Fibroblast of skin of back (primary cell): ENCODE measurements around the gene ZNF318.
"Not testable (repeated sequence)": the region's sequence is repeated elsewhere in the genome, so short reads cannot be mapped to it uniquely, and the experiment has no call there.

Source experiments
- DNase-seq: peaks from one replicate; pipeline ENCODE4 v3.0.0-alpha.2; 2013

Gene ZNF318

DNA sequence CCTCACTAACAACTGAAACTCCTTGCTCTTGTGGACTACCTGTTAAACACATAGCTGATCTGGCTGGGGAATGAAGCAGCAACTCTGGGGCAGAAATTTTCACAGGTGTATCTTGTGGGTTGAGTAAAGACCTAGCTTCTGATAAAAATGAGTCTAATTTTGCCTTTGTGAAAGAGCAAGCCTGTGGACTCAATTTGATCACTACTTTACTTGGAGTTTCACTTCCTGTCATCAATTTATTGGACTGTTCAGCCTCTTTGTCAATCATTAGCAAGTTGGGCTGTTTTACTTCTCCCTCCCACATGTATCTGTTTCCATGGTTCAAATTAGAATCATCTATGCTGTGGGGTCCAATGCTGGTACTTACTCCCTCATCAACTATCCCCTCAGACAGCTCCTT lies 31.2 kb downstream of the ZNF318 start:
- no peak for DNase-seq

DNA sequence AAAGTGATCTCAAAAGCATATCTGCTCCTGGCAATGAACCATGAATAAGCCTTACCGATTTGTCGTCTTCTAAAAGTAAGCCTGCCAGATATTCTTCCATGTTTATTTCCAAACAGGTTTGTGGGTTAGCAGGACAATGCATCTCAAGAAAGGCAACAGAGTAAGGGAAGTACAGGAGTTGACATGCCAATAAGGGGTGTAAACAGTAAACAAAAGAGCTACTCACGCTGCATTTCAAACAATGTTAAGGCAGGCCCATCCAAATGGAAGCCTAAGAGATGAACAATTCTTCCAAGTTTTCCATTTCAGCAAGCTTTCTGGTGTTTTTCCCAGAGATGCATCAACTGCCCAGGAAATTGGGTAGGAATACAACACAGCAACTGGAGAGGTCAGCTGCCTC lies 33.1 kb downstream of the ZNF318 start:
- no peak for DNase-seq

DNA sequence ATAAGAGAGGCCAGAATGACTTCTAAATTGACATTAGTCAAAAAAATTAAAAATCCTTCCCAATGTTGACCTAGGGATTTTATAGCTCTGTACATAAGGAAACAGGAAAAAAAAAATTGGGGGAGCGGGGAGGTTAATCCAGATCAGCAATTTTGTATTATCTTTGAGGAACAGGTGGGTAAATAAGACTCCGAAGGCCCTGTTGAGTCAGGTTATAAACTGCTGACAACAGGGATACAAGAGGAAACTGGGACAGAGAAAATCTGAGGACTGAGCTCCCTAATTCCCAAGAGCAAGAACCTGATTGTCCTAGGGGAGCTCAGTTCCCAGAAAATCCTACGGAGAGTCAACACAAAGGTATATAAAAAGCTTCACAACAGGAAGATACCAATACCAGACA lies 34.0 kb downstream of the ZNF318 start:
- no peak for DNase-seq

DNA sequence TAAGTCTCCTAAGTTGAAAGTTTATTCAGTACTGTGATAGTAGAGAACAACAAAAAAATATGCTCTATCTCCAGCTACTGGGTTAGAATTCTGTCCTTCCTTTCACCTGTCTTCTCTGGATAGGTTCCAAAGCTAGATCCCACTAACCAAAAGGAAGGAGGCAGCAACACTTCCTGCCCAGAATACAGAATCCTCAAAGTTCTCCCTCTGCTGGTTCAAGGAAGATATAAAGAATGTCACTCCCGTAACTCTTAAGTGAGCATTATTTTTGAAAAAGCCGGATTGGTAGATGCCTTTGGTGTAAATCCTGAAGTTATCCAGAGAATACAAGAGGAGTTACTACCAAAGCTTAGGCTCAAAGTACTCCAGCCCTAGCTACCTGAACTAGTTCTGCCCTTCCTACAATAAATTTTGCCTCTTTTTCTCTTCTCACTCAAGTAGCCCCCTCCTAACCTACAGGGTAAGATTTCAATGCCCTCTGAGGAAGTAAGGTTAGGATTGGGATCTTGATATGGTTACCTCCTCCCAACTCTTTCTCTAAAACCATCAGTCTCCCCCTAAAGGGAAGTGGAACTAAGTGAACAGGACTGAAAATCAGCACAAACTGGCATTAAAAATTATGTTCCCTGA lies 34.9 kb downstream of the ZNF318 start:
- DNase-seq, result peak; percentile 71

DNA sequence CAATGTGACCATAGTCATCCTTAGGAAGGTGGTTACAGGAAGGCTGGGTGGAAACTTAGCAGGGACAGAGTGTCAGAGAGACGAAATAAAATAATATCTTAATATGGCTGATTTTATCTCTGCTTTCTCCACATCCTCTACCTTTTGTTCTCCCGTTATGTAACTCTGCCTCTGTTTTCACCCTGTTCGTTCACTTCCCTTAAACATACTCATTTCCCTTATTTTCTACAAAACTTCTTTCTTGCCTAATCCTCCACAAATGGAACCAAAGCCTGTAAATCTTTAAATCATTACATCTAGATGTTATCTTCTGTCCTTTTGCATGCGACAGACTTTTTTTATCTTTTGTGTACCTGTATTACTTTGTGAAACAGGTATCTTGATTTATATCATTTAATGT lies 37.6 kb downstream of the ZNF318 start:
- no peak for DNase-seq

DNA sequence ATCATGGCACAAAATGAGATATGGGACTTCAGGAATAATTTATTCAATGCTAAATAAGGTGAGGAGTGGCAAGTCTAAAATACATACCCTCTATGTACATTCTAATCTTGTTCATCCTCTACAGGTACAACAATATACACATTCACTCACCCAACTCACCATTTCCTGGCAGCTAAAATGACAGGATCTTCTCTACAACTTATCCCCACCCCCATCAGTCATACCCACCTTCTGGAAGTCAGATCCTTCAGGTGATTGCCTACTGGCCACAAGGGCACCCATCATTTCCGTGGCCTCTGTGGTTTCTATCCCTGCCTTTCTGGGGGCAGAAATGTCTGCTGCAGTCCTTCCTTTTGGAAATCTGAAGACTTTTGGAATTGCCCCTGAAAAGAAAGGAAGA lies 38.0 kb downstream of the ZNF318 start:
- no peak for DNase-seq

DNA sequence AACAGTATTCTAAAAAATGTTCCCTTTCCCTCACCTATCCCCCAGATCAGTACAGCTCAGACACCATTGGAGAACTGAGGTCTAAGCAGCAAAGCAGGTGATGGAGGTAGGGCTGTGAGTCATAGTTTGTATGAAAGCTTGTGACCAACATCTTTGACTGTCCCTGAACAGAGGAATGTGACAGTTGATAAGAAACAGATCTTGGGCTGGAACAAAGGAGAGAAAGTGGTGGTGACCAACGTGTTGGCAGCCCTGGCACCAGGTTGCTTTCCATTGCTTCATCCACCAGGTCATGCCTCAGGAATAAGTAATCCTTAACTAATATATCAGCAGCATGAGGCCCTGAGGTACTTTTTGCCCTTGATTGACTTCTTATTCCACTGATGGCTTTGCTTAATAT lies 40.9 kb downstream of the ZNF318 start:
- DNase-seq, result no peak

DNA sequence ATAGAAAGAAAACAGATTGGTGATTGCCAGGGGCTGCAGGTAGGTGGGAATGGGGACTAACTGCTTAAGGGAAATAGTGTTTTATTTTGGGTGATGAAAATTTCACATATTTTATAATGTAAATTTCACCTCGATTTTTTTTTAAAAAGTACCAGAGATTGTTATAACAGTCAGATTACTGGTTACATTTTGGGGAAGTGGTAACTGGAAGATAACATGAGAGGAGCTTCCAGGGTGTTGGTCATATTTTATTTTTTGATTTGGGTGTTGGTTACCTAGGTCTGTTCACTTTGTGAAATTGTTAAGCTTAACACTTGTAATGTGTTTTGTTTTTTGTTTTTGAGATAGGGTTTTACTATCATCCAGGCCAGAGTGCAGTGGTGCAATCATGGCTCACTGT lies 43.6 kb downstream of the ZNF318 start:
- DNase-seq, result no peak

DNA sequence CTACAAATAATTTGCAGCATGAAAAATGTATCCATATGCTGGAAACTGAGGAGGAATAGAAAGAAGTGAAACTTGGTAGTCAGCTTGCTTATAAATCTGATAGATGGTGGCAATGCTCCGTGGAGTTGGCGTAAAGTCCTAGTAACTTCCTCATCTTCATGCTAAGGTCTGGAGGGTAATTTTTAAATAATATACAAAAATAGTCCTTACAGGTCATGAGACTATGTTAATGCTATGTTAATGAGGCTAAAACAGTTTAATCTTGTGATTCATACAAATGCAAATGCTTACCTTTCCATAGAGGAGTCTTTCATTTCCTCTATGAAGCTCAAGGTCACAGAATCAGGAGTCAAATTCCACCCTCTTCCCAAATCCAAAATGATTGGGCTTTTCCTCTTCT lies 51.4 kb downstream of the ZNF318 start:
- DNase-seq, result no peak

DNA sequence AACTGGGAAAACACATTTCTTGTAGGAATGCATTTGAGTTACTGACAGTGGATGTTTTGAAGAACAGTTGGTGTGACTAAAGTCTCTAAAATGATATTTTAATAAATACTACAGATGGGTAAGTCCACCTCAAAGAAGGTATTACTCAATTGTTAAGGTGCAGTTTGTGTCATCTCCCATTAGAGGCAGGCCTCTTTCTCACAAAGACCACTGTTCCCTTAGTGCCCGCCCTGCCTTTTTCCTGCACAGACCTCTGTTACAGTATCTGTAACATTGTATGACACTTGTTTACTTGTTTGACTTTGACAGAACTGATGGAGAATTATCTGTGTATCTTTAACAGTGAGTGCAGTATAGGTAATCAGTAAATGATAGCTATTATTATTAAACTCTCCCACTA lies 55.6 kb downstream of the ZNF318 start:
- no peak for DNase-seq

DNA sequence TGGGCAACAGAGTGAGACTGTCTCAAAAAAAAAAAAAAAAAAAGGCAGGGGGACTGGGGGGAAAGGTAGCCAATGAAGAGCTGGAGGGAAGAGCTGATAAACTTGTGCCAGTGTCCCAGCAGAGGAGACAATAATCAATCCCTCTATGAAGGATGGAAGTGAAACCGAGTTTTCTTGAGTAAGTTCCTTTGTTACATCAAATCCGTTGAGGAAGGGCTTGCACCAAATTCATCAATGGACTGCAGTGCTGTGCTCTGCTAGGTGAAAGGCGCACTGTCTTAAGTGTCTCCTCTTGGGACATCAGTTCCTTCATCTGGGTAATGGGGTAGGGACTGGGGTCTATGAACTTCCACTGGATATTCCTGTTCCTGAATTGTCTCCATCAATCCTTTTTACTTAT lies 57.8 kb downstream of the ZNF318 start:
- DNase-seq, result no peak

DNA sequence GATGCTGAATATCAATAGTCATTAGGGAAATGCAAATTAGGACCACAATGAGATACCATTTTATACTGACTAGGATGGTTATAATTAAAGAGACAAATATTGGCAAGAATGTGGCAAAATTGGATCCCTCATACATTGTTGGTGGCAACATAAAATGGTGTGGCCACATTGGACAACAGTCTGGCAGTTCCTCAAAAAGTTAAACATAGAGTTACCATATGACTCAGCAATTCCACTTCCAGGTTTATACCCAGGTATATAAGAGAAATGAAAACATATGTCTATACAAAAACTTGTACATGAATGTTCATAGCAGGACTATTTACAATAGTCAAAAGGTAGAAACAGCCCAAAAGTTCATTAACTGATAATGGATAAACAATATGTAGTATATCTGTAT lies 58.8 kb downstream of the ZNF318 start:
- no peak for DNase-seq

DNA sequence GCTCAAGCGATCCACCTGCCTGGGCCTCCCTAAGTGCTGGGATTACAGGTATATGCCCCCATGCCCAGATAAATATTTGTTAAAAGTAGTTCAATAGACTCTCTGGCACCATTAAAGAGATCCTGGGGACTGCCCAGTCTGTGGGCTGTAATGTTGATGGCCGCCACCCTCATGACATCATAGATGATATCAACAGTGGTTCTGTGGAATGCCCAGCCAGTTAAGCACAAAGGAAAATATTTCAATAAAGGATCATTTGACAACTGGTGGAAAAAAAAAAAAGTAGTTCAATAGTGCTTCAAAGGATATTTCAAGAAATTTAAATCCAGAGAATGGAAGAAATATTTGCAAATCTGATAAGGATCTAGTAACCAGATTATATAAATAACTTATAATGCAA lies 59.3 kb downstream of the ZNF318 start:
- peak; percentile 5 for DNase-seq

DNA sequence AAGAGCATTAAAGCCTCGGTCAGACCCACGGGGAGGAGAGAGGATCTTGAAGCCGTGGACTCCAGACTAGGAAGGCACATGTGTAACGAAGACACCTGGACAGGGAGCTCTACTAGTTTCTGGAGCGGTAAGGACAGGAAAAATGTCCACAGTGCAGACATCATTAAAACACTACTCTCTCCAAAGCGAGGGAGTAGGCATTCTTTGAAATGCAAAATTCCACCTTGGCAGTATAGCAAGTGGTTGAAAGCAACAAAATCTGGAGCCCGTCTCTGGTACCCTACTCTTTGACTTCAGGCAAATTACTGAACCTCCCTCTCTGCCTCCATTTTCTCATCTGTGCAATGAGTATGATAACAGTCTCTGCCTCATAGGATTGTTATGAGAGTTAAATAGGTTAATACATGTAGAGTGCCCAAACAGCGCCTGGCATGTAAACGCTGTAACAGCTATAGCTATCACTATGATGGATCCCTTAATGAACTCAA lies 60.4 kb downstream of the ZNF318 start:
- no peak for DNase-seq

DNA sequence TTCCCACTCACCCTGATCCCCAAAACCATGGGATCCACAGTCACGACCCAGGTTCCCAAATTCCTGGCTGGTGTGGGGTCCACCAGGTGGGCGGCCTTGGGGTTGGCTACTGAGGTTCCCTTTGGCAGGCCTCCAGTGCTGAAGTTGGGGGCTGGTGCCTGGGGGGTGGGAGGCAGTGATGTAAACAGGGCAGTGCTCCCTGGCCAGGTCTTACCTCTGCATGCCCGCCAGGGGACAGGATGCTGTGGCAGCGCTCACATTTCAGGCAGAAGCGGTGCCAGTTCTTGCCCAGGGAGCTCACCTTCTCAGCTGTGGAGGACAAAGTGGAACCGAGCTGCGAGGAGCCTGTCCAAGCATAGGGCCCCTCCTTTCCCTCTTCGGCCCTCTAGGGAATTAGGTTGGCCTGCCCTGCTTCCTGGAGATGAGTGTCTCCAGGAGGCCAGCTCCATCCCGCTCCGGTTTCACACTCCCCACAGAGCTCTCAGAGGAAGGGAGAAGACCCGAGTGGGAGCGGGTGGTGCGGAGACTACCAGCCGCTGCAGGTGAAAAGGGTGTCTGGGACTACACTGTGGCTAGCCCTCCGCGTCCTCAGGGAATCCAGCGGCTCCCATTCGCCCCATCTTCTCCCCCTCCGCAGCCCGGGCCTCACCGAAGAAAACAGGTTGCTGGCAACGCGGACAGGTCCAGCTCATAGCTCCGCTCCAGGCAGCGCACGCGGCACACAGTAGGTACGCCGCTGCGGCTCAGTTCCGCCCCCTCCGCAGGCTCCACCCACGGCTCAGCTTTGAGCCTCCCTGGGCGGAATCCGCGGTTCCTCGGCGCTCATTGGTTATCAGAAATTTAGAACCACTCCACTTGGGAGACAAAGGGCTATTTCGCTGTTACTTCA lies 61.1 kb downstream of the ZNF318 start, which contains the start of gene CRIP3:
Gene CRIP3 (minus strand): TSS at position 726 of the 889 bp plus-strand sequence. CDS start 34 bp downstream, at position 692.
- peak; percentile 70 for DNase-seq

DNA sequence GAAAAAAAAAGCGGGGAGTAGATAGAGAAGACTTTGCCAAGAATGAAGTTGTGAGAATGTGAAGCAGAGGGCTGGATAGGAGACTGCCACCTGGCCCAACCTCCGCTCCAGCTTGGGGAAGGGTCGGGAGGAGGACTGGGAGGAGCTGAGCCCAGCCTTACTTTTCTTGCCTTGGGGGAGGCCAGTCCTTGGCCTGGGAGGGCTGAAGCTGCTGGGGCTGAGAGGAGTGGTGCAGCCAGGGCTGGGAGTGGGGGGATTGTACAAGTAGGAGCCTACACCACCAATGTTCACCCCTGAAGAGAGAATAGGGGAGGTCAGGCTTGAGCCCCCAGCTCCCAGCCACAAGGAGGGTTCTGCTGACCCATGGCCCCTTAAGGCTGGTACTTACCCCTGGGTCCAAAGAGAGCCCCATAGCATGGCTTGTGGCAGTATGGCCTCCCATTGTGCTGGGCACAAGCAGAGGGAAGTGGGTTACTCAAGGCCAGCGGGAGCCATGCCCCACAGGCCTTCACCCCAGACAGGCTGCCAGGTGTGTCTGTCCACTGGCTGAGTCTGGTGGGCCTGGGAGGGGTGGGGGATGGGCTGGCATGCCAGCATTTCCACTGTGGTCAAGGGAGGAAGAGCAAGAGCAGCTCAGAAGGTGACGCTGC lies 61.9 kb downstream of the ZNF318 start:
- no peak for DNase-seq

DNA sequence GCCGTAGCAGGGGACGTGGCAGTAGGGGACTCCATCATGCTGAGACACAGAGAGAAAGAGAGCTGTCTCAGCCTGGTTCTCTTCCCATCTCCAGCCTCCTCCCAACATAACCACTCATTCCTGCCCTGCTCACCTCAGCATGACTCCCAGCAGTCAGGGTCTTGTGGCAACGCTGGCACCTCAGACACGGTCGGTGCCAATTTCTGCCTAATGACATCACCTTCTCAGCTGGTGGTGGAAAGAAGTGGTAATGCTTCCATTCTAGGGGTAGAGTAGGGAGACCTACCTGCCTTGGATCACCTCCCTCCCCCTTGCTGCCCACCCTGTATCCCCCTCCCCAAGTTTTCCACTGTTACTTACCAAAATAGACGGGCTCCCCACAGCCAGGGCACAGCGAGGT lies 63.4 kb downstream of the ZNF318 start:
- no peak for DNase-seq

DNA sequence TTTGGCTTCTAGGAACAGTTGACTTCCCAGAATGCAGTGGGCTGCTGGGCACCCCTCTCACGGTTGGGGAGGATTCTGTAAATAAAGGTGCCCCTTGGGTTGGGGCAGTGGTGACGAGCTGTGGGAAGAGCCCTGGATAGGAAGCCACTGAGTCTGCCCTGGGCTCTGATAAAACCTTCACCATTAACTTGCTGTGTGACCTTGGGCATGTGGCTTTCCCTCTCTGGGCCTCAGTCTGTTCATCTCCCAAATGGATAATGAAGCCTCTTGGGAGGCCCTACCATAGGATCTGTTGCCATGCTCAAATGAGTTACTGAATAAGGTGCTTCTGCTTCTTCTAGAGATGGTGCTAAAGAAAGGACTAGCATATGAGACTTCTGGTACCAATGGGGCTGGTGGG lies 64.6 kb downstream of the ZNF318 start:
- DNase-seq, result no peak

DNA sequence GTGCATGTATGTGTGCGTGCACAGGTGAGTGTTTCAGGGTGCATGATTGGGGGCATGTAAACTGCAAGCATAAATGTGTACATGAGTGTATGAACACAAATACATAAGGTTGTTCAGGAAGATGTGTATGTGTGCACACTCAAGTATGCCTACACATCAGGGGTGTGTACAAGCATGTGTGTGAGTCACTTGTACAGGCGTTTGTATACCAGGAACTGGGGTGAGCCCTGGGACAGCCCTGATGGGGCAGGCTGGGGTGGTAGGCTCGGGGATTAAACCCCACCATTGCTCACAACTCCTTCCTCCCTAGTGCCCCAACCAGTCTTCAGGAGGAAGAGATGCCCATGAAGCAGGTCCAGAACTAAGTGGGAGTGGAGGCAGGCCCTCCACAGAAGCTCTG lies 65.1 kb downstream of the ZNF318 start:
- DNase-seq, result no peak

DNA sequence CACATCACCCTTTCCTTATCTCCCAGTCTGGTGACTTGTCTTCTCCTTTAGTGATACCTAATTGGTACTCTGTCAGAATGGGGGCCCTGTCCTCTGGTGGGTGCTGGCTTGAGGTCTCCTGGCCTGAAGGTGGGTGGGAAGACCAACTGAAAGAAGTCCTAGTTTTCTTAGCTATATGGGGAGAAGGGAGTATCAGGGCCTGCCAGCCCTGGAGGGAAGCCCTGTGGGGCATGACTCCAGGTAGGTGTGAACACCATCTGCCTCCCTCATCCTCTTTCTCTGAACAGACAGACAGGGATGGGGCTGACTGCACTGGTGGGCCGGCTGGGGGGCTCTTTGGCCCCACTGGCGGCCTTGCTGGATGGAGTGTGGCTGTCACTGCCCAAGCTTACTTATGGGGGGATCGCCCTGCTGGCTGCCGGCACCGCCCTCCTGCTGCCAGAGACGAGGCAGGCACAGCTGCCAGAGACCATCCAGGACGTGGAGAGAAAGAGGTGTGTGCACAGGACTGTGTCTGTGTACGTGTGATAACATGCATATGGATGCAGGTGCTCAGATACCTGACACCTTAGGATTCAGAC lies 65.6 kb downstream of the ZNF318 start:
- DNase-seq, result no peak

DNA sequence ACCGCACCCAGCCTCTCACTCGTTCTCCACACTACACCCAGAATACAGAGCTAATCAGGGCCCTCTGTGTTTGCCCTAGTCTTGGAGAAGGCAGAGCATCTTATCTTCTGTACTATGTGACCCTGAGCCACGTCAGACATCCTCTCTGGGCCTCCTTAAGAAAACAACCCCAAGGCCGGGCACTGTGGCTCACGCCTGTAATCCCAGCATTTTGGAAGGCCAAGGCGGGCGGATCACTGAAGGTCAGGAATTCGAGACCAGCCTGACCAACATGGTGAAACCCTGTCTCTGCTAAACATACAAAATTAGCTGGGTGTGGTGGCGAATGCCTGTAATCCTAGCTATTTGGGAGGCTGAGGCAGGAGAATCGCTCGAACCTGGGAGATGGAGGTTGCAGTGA lies 66.4 kb downstream of the ZNF318 start:
- DNase-seq, result not testable (repeated sequence)

DNA sequence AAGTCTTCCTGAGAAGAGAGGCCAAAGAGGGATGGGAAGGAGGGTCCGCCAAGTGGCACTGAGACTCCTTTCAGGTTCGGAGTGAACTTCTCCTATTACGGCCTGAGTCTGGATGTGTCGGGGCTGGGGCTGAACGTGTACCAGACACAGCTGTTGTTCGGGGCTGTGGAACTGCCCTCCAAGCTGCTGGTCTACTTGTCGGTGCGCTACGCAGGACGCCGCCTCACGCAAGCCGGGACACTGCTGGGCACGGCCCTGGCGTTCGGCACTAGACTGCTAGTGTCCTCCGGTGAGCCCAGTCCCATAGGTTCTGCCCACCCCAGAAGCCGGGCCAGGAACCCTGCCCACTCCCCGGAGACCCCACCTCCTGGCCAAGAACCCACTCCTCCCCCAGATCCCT lies 67.3 kb downstream of the ZNF318 start:
- no peak for DNase-seq
